Medulla oblongata (tissue), 1 donor: ENCODE data around the gene TRIO.

ENCODE experiments used
- DNase-seq: peaks from one replicate; pipeline ENCODE4 v3.0.0-alpha.2; 2015; ENCODE audit errors: extremely low spot score

The TRIO gene

GRCh38 chr5:14326035-14326903, 183.1 kb downstream of the TRIO start:
- DNase-seq, result peak; percentile 36

- no peak for DNase-seq
These were observed 184.5 kb downstream of the TRIO start for GRCh38 chr5:14327624-14328023.

GRCh38 chr5:14328144-14328543, 185.0 kb downstream of the TRIO start:
- peak; percentile 31 for DNase-seq

GRCh38 chr5:14330291-14330690, 187.1 kb downstream of the TRIO start:
- DNase-seq, result no peak

- no peak for DNase-seq
These were observed 187.7 kb downstream of the TRIO start for GRCh38 chr5:14330729-14331385.

GRCh38 chr5:14331386-14331781, 188.2 kb downstream of the TRIO start:
- no peak for DNase-seq

GRCh38 chr5:14332038-14332631, 189.0 kb downstream of the TRIO start:
- DNase-seq, result no peak

GRCh38 chr5:14332746-14333145, 189.6 kb downstream of the TRIO start:
- peak; percentile 69 for DNase-seq

GRCh38 chr5:14337593-14337992, 194.5 kb downstream of the TRIO start:
- DNase-seq, result no peak

GRCh38 chr5:14339468-14339867, 196.3 kb downstream of the TRIO start:
- peak; percentile 41 for DNase-seq

GRCh38 chr5:14341571-14342230, 198.6 kb downstream of the TRIO start:
- DNase-seq, result peak; percentile 41

- DNase-seq, result no peak
These were observed 199.2 kb downstream of the TRIO start for GRCh38 chr5:14342306-14342705.

- no peak for DNase-seq
These were observed 200.2 kb downstream of the TRIO start for GRCh38 chr5:14343376-14343775.

GRCh38 chr5:14347522-14347921, 204.4 kb downstream of the TRIO start:
- no peak for DNase-seq

GRCh38 chr5:14348142-14348541, 205.0 kb downstream of the TRIO start:
- DNase-seq, result no peak

- no peak for DNase-seq
These were observed 205.9 kb downstream of the TRIO start for GRCh38 chr5:14349029-14349428.

GRCh38 chr5:14351086-14351661, 208.0 kb downstream of the TRIO start:
- peak; percentile 58 for DNase-seq

- DNase-seq, result peak; percentile 79
These were observed 208.9 kb downstream of the TRIO start for GRCh38 chr5:14351845-14352712.

- no peak for DNase-seq
These were observed 210.8 kb downstream of the TRIO start for GRCh38 chr5:14353726-14354474.

- no peak for DNase-seq
These were observed 212.2 kb downstream of the TRIO start for GRCh38 chr5:14355391-14355790.
